Stimulated activated CD8-positive, alpha-beta memory T cell treated with anti-CD3 and anti-CD28 coated beads, Interleukin-12 subunit alpha, Interleukin-12 subunit beta, amount 100 ng/mL, for 24 hours (primary cell): Measurements from ENCODE around the gene CACNA1C.

Source experiments
- DNase-seq: peaks from one replicate; pipeline ENCODE4 v3.0.0-alpha.2; 2020; ENCODE audit errors: extremely low read depth

The CACNA1C gene

GRCh38 chr12:2035431-2036055 is 17.2 kb upstream of the CACNA1C start:
- DNase-seq: no peak

GRCh38 chr12:2039034-2039433 is 13.8 kb upstream of the CACNA1C start:
- DNase-seq: no peak

- DNase-seq: no peak
Observed at GRCh38 chr12:2043054-2043453, 9.7 kb upstream of the CACNA1C start.

GRCh38 chr12:2044165-2044564 is 8.6 kb upstream of the CACNA1C start:
- DNase-seq: no peak

- DNase-seq: no peak
Observed at GRCh38 chr12:2046957-2047356, 5.8 kb upstream of the CACNA1C start.

- no peak for DNase-seq
Observed at GRCh38 chr12:2047752-2048151, 5.0 kb upstream of the CACNA1C start.

- no peak for DNase-seq
Observed at GRCh38 chr12:2049604-2050540, 2.9 kb upstream of the CACNA1C start.

GRCh38 chr12:2051700-2052621 is 826 bp upstream of the CACNA1C start:
- DNase-seq: no peak

GRCh38 chr12:2053691-2054090 is 904 bp downstream of the CACNA1C start:
- DNase-seq: no peak

GRCh38 chr12:2054091-2055018 is 1.6 kb downstream of the CACNA1C start:
- no peak for DNase-seq

- no peak for DNase-seq
Observed at GRCh38 chr12:2057041-2057794, 4.4 kb downstream of the CACNA1C start.

GRCh38 chr12:2057795-2058408 is 5.1 kb downstream of the CACNA1C start:
- DNase-seq: no peak

GRCh38 chr12:2058837-2059236 is 6.0 kb downstream of the CACNA1C start:
- no peak for DNase-seq

- DNase-seq: no peak
Observed at GRCh38 chr12:2061402-2061801, 8.6 kb downstream of the CACNA1C start.

- DNase-seq: no peak
Observed at GRCh38 chr12:2064071-2064507, 11.3 kb downstream of the CACNA1C start.

GRCh38 chr12:2068653-2069052 is 15.9 kb downstream of the CACNA1C start:
- DNase-seq: no peak

- no peak for DNase-seq
Observed at GRCh38 chr12:2070440-2071045, 17.8 kb downstream of the CACNA1C start.

- no peak for DNase-seq
Observed at GRCh38 chr12:2074792-2075191, 22.0 kb downstream of the CACNA1C start.

- no peak for DNase-seq
Observed at GRCh38 chr12:2075508-2076195, 22.9 kb downstream of the CACNA1C start.
